Left lung (tissue), 10 donors: Measurements from ENCODE around the gene HJURP. TPM values are rescaled to one million over a fixed set of nuclear protein-coding genes. Genes with fewer than 3 reads are reported as not detected.
A peak's percentile ranks its signal among the peaks of the same experiment; 100 is the strongest.
"Not testable (repeated sequence)": the region's sequence is repeated elsewhere in the genome, so short reads cannot be mapped to it uniquely, and the experiment has no call there.

Experiments
- ATAC-seq: fragments of 200-7000 bp; cut with Tn5 transposase; one replicate; pipeline ENCODE4 v1.9.1; 2020; ENCODE audit warnings: moderate library complexity
- DNase-seq, 4 donors: peaks; one replicate each; pipeline ENCODE4 v3.0.0-alpha.2; 2013 to 2020
- H3K27ac ChIP-seq, 2 donors: fragments of 200-600 bp; sonication (generic) in 1 of 2; one replicate each; pipeline versions ENCODE4 v1.5.0 to v1.8.0; 2020 to 2021
- H3K27me3 ChIP-seq, 2 donors: fragments of 200-600 bp; sonication (generic) in 1 of 2; one replicate each; pipeline versions ENCODE4 v1.5.0 to v1.8.0; 2020 to 2021
- H3K36me3 ChIP-seq, 2 donors: fragments of 200-600 bp; sonication (generic) in 1 of 2; one replicate each; pipeline versions ENCODE4 v1.5.0 to v1.8.0; 2020 to 2021
- H3K4me1 ChIP-seq, 2 donors: fragments of 200-600 bp; one replicate each; pipeline ENCODE4 v1.8.0; 2021
- H3K4me3 ChIP-seq, 2 donors: fragments of 200-600 bp; sonication (generic) in 1 of 2; one replicate each; pipeline versions ENCODE4 v1.5.0 to v1.8.0; 2020 to 2021; ENCODE audit warnings: mild to moderate bottlenecking in 1 of 2
- H3K9me3 ChIP-seq, 2 donors: fragments of 200-600 bp; sonication (generic) in 1 of 2; one replicate each; pipeline versions ENCODE4 v1.5.0 to v1.8.0; 2020 to 2021
- CTCF ChIP-seq, 2 donors: fragments of 200-600 bp; sonication (generic) in 1 of 2; IDR thresholded peaks; one replicate each; pipeline versions ENCODE4 v1.5.0 to v1.8.0; 2021; ENCODE audit warnings: antibody characterized with exemption in 2 of 2
- intact Hi-C, 2 donors: fragments of 100-400 bp; cut with DNase I; formaldehyde crosslinking; loops; one replicate each; pipeline versions ENCODE4 v1.11.2 to v1.14.2; 2022
- polyA plus RNA-seq, 6 donors: library from polyadenylated mRNA; unstranded; fragments of 120-200 nt; gene quantifications; one replicate each; pipeline ENCODE4 v1.2.1, GENCODE V29; 2013; ENCODE audit not compliant: insufficient read length in 6 of 6
- total RNA-seq, 2 donors: library from RNA; stranded (reverse); fragmentation: NEBNext Ultra II Directional; extraction: Animal tissue kit (Norgen Biotek cat#: 25700); gene quantifications; one replicate each; pipeline ENCODE4 v1.2.1, GENCODE V29; 2021
- donor health status: DM: no; HTN: yes; CAD: no.
- donor health status: DM: no; HTN: no; CAD: no.

HJURP gene
- total and polyA plus RNA-seq, 8 donors: 1.8 to 38.8 (median 19.2) TPM

- intact Hi-C loops: no loop called here
- no peaks in the 10 kb centered on the region for H3K9me3 ChIP-seq
Observed at GRCh38 chr2:233892793-233893192, 38.5 kb upstream of the HJURP start.

GRCh38 chr2:233882353-233882752 is 28.0 kb upstream of the HJURP start:
- H3K27me3 ChIP-seq: peaks cover 0 to 14% of the 10 kb centered on the region in 2 donors
- ATAC-seq (no peak), DNase-seq (no peak)
- peaks cover 6 to 19% of the 10 kb centered on the region in 2 donors for H3K9me3 ChIP-seq
- H3K4me1 ChIP-seq: no peaks in the 10 kb centered on the region
- no peak overlapping the region for H3K4me3 ChIP-seq
- no peaks in the 10 kb centered on the region for H3K36me3 ChIP-seq
- intact Hi-C loops: no loop called here
- TF ChIP-seq CTCF (IDR thresholded peaks at IDR 0.05): no peak
- H3K27ac ChIP-seq: no peak overlapping the region

More at GRCh38 chr2:233892793-233893192, 38.5 kb upstream of the HJURP start:
- H3K27me3 ChIP-seq: peaks cover 0 to 18% of the 10 kb centered on the region in 2 donors
- H3K4me1 ChIP-seq: no peaks in the 10 kb centered on the region
- H3K27ac ChIP-seq: no peak overlapping the region
- DNase-seq (no peak), ATAC-seq (no peak)
- no peaks in the 10 kb centered on the region for H3K36me3 ChIP-seq
- no peak overlapping the region for H3K4me3 ChIP-seq
- TF ChIP-seq CTCF (IDR thresholded peaks at IDR 0.05): no peak

GRCh38 chr2:233872125-233872524 is 17.8 kb upstream of the HJURP start:
- H3K4me1 ChIP-seq, H3K9me3 ChIP-seq, intact Hi-C loops, H3K36me3 ChIP-seq, H3K27ac ChIP-seq, DNase-seq, H3K4me3 ChIP-seq, ATAC-seq: not testable (repeated sequence)
- H3K27me3 ChIP-seq: peaks cover 22 to 44% of the 10 kb centered on the region in 2 donors

- DNase-seq (no peak), ATAC-seq (no peak)
- peaks cover 0 to 7% of the 10 kb centered on the region in 2 donors for H3K9me3 ChIP-seq
- peaks cover 22 to 44% of the 10 kb centered on the region in 2 donors for H3K27me3 ChIP-seq
- no peaks in the 10 kb centered on the region for H3K4me1 ChIP-seq
- H3K36me3 ChIP-seq: no peaks in the 10 kb centered on the region
- H3K4me3 ChIP-seq: no peak overlapping the region
- H3K27ac ChIP-seq: no peak overlapping the region
- TF ChIP-seq CTCF (IDR thresholded peaks at IDR 0.05): no peak
- intact Hi-C loops: no loop called here
Observed at GRCh38 chr2:233871432-233871831, 17.1 kb upstream of the HJURP start.

GRCh38 chr2:233867993-233868532 is 13.7 kb upstream of the HJURP start, which contains the start of gene MSL3B:
Gene MSL3B (minus strand): TSS chr2:233868386.
- peak; percentile 81 for ATAC-seq

More at GRCh38 chr2:233867993-233868532, 13.7 kb upstream of the HJURP start, which contains the start of gene MSL3B:
- peak in 3 of 4 donors; percentile 13 to 86 (median 44) for DNase-seq
- TF ChIP-seq CTCF (IDR thresholded peaks at IDR 0.05): no peak
- Histone ChIP-seq H3K27ac (no peak within 1 kb of the TSS), H3K4me1 (no peaks in the 10 kb centered on the region), H3K9me3 (peaks cover 0 to 7% of the 10 kb centered on the region in 2 donors), H3K27me3 (peaks cover 15 to 38% of the 10 kb centered on the region in 2 donors), H3K4me3 (peak within 1 kb of the TSS; percentile 39 to 44), H3K36me3 (no peaks in the 10 kb centered on the region)
- intact Hi-C loops: no loop called here
